Transverse colon (tissue), 4 donors: ENCODE results near the gene SLC25A43. TPM values are rescaled to one million over a fixed set of nuclear protein-coding genes. Genes with fewer than 3 reads are reported as not detected.

Source experiments
- DNase-seq: peaks from one replicate; pipeline ENCODE4 v3.0.0-alpha.2; 2019
- H3K27ac ChIP-seq, 4 donors: fragments of 200-600 bp; sonication (generic); 2 replicates each; pipeline ENCODE4 v1.5.1; 2016 to 2018; ENCODE audit warnings: inconsistent platforms in 4 of 4
- H3K27me3 ChIP-seq: fragments of 200-600 bp; sonication (generic); 2 replicates; pipeline ENCODE4 v1.5.1; 2017; ENCODE audit warnings: inconsistent platforms
- H3K36me3 ChIP-seq, 4 donors: fragments of 200-600 bp; sonication (generic); 2 replicates each; pipeline ENCODE4 v1.5.1; 2017 to 2019; ENCODE audit warnings: inconsistent platforms in 4 of 4
- H3K4me1 ChIP-seq, 4 donors: fragments of 200-600 bp; sonication (generic); 2 replicates each; pipeline ENCODE4 v1.5.1; 2017 to 2020; ENCODE audit warnings: inconsistent platforms in 4 of 4
- H3K4me3 ChIP-seq, 4 donors: fragments of 200-600 bp; sonication (generic); 1 replicate in 1 of 4; 2 replicates in 3 of 4; pipeline versions ENCODE4 v1.5.1 to v1.6.1; 2017 to 2019; ENCODE audit warnings: inconsistent platforms in 4 of 4
- H3K9me3 ChIP-seq, 2 donors: fragments of 200-600 bp; sonication (generic); 2 replicates each; pipeline ENCODE4 v1.5.1; 2017 to 2019; ENCODE audit warnings: inconsistent platforms in 2 of 2
- EP300 ChIP-seq: sonication (generic); formaldehyde crosslinking; IDR thresholded peaks from one replicate; pipeline ENCODE4 v1.6.1; 2017; ENCODE audit warnings: antibody characterized with exemption, low read depth
- POLR2A ChIP-seq: fragments of 450-650 bp; IDR thresholded peaks from one replicate; pipeline ENCODE4 v1.6.1; 2016; ENCODE audit warnings: antibody characterized with exemption, mild to moderate bottlenecking, moderate library complexity
- POLR2AphosphoS5 ChIP-seq, 3 donors: sonication (generic); formaldehyde crosslinking; IDR thresholded peaks; one replicate each; pipeline ENCODE4 v1.6.1; 2016; ENCODE audit warnings: antibody characterized with exemption in 3 of 3
- whole genome bisulfite sequencing, 2 donors: methylation state at CpG; one replicate each; pipeline ENCODE4 v1.1.5; 2018; ENCODE audit warnings: low coverage in 1 of 2; 5-methylcytosine and 5-hydroxymethylcytosine counted together
- in situ Hi-C, 4 donors: fragments of 200-750 bp; cut with MboI; loops; one replicate each; pipeline versions ENCODE4 v1.15.0 to v1.15.1; 2017; ENCODE audit warnings: low sequenced_read_pairs in 3 of 4, low pct_ligation_motif_present in 1 of 4, low pct_unique_long_range_greater_than_20kb in 1 of 4
- intact Hi-C: fragments of 100-400 bp; cut with DNase I; formaldehyde crosslinking; loops from one replicate; pipeline ENCODE4 v1.15.1; 2023; ENCODE audit warnings: low total_unique reads
- small RNA-seq, 4 donors: library from RNA; depleted of rRNA; stranded (forward); fragments of <200 nt; gene quantifications; one replicate each; pipeline ENCODE3, GENCODE V24; 2016
- total RNA-seq, 4 donors: library from RNA; depleted of rRNA; stranded (reverse); fragments of >200 nt; gene quantifications; one replicate each; pipeline ENCODE4 v1.1.0, GENCODE V29; 2016
- TF ChIP-seq, protein P1 (sequence below), 5 experiments: fragments of 200-600 bp in 3 of 5; fragments of 450-650 bp in 2 of 5; sonication (generic) in 3 of 5; IDR thresholded peaks; 1 replicate in 2 of 5; 2 replicates in 3 of 5; pipeline ENCODE4 v1.5.1; 2016 to 2017; ENCODE audit warnings: antibody characterized with exemption in 5 of 5, inconsistent platforms in 3 of 5, mild to moderate bottlenecking in 2 of 5, moderate library complexity in 1 of 5

The SLC25A43 gene
- total RNA-seq, 4 donors from 2014 or later, result 23.3 to 46.4 (median 43.4) TPM

DNA sequence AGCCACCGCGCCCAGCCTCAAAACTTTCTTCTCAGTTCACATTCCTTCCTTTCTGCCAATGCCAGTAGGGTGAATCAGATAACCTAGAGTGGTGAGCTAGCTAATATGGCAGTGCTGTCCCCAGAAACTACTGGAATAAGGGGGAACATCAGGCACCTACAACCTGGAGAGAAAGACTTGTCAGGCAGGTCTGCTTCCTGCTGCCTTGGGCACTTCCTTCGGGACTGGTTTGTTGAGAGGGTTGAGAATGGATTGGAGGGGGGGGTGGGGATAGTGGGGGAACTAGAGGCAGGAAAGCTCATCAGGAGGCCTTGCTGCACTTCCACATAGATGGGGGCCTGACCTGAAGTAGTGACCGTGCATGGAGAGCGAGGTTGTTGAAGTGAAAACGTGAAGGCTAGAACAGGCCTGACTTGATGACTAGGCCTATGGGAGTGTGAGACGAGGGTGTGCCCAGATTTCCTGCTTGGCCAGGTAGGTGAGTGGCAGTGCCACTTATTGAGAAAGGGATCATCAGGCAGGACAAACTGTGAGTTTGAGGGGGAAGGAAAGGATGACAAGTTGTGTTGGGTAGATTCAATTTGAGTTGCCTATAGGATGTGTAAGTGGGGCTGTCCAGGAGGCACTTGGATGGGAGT lies 102.5 kb downstream of the SLC25A43 start:
- WGBS, 2 donors, result 84% methylated on average over 7 of the region's 7 CpGs; no CpG with 5 or more reads in 1 of the 2 donors
- H3K27ac ChIP-seq, result peak overlapping the region; percentile 73 to 85 (median 83)
- DNase-seq, result no peak
- H3K27me3 ChIP-seq, result no peaks in the 10 kb centered on the region
- no peaks in the 10 kb centered on the region for H3K9me3 ChIP-seq
- no peak overlapping the region for H3K4me3 ChIP-seq
- no peaks in the 10 kb centered on the region for H3K36me3 ChIP-seq
- in situ Hi-C loops (loop anchor here in 1 of 4 donors (25.0 kb wide), 1 partner anchor 236 kb away; no protein-coding TSS in a partner anchor), intact Hi-C loops (no loop called here)
- TF ChIP-seq EP300 (no peak), POLR2A (no peak), POLR2AphosphoS5 (IDR thresholded peaks at IDR 0.05) (no peak)
- TF ChIP-seq, protein P1, sequence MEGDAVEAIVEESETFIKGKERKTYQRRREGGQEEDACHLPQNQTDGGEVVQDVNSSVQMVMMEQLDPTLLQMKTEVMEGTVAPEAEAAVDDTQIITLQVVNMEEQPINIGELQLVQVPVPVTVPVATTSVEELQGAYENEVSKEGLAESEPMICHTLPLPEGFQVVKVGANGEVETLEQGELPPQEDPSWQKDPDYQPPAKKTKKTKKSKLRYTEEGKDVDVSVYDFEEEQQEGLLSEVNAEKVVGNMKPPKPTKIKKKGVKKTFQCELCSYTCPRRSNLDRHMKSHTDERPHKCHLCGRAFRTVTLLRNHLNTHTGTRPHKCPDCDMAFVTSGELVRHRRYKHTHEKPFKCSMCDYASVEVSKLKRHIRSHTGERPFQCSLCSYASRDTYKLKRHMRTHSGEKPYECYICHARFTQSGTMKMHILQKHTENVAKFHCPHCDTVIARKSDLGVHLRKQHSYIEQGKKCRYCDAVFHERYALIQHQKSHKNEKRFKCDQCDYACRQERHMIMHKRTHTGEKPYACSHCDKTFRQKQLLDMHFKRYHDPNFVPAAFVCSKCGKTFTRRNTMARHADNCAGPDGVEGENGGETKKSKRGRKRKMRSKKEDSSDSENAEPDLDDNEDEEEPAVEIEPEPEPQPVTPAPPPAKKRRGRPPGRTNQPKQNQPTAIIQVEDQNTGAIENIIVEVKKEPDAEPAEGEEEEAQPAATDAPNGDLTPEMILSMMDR (IDR thresholded peaks at IDR 0.05), result no peak
- H3K4me1 ChIP-seq, result peaks cover 0 to 34% (median 7%) of the 10 kb centered on the region in 4 donors

DNA sequence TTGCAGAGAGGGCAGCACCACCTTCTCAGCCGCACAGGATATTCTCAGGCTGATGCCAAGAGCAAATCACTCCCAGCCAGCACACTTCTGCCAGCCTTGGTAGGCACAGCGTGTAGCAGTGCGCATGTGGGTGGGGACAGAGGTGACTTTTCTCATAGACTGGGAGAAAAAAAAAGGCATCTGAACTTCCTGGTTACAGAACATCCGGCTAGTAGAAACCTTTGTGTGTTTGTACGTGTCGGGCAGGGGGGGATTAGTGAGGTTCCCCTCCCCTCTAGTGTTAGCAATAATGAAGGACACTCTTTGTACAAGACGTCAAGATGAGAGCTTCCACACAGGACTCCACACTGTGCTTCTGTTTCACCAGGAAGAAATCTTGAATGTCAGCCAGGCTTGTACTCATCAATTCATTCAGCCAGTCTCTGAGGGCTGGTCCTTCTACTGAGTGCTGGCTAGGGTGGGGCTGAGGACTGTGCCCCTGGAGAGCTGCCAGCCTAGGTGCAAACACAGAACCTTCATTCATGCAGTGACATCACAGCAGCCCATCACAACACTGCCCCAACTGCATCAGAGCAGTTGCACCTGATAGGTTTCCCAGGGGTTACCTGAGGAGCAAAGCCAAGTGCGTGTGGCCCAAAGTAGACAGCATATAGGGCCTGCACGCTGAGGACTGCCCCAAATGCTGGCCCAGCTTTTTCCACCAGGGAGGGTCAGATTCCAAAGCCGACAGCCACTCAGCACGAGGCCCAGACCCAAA lies 103.8 kb downstream of the SLC25A43 start:
- H3K4me3 ChIP-seq, result no peak overlapping the region
- peak; percentile 85 for DNase-seq
- 50% methylated on average over 11 of the region's 11 CpGs; no CpG with 5 or more reads in 1 of the 2 donors for WGBS, 2 donors
- no peaks in the 10 kb centered on the region for H3K27me3 ChIP-seq
- in situ Hi-C loops (loop anchor here in 1 of 4 donors (25.0 kb wide), 1 partner anchor 234 kb away; no protein-coding TSS in a partner anchor), intact Hi-C loops (no loop called here)
- TF ChIP-seq, protein P1 (IDR thresholded peaks at IDR 0.05), result no peak
- no peak for TF ChIP-seq EP300
- TF ChIP-seq POLR2AphosphoS5 (IDR thresholded peaks at IDR 0.05), result peak in 2 of 3 donors; percentile 11 to 57
- TF ChIP-seq POLR2A, result peak; percentile 63
- no peaks in the 10 kb centered on the region for H3K36me3 ChIP-seq
- peaks cover 0 to 29% (median 7%) of the 10 kb centered on the region in 4 donors for H3K4me1 ChIP-seq
- H3K27ac ChIP-seq, result peak overlapping the region; percentile 73 to 85 (median 83)
- H3K9me3 ChIP-seq, result no peaks in the 10 kb centered on the region

DNA sequence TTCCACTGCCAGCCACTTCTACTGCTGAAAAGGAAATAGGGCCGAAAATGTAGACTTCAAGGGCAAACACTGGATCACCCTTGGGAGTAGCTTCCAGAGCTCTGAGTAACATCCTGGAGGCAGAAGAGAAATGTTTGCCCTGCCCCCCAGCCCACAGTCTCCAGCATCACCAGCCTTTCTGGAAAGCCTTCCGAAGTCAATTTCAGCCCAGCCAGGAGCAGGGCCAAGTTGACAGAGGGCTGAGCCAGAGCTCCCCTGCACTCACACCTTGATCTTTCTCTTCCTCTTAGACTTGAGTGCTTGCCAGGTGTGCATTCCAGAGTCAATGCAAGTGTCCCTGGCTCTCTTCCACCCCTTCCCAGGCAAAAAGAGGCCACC lies 104.3 kb downstream of the SLC25A43 start:
- H3K4me3 ChIP-seq, result no peak overlapping the region
- in situ Hi-C loops, result loop anchor here in 1 of 4 donors (25.0 kb wide), 1 partner anchor 234 kb away; no protein-coding TSS in a partner anchor
- peaks cover 0 to 29% (median 7%) of the 10 kb centered on the region in 4 donors for H3K4me1 ChIP-seq
- WGBS, 2 donors, result 49% methylated on average over 2 of the region's 2 CpGs; no CpG with 5 or more reads in 1 of the 2 donors
- no peaks in the 10 kb centered on the region for H3K27me3 ChIP-seq
- intact Hi-C loops, result no loop called here
- no peaks in the 10 kb centered on the region for H3K36me3 ChIP-seq
- peak overlapping the region; percentile 73 to 85 (median 83) for H3K27ac ChIP-seq
- TF ChIP-seq POLR2AphosphoS5 (IDR thresholded peaks at IDR 0.05) (no peak), POLR2A (no peak), EP300 (no peak)
- TF ChIP-seq, protein P1 (IDR thresholded peaks at IDR 0.05), result no peak
- no peaks in the 10 kb centered on the region for H3K9me3 ChIP-seq
- peak; percentile 47 for DNase-seq

Small RNAs within 50 kb of the gene (small RNA-seq; reads per million reads assigned to genes)
- gene RNU1-67P (0 to 2.0 (median 0.56) reads per million in 4 donors), gene RNY3P16 (0 to 0.28 (median 0) reads per million in 4 donors)

Other genes starting within 250 kb of the SLC25A43 start
- gene PGRMC1, start 163.1 kb upstream of the SLC25A43 start, total RNA-seq, result 100 to 1,000 TPM in 2 of 4 donors, 10 to 100 TPM in 2; 96.7 to 213 (median 136) TPM
- gene SLC25A5, start 69.1 kb downstream of the SLC25A43 start, total RNA-seq, result 1,000 to 10,000 TPM in 1 of 4 donors, 100 to 1,000 TPM in 3; 319 to 1,302 (median 724) TPM
- gene STEEP1, start 166.1 kb downstream of the SLC25A43 start, total RNA-seq, result 10 to 100 TPM; 26.9 to 59.5 (median 32.4) TPM
- 10 to 100 TPM; 26.1 to 87.9 (median 72.5) TPM for gene UBE2A, start 175.2 kb downstream of the SLC25A43 start, total RNA-seq
- gene NKRF, start 207.1 kb downstream of the SLC25A43 start, total RNA-seq, result 1 to 10 TPM; 1.5 to 6.8 (median 3.3) TPM